HG02884 (cell line): ENCODE measurements around the gene MRTO4.
"Not testable (repeated sequence)": the region's sequence is repeated elsewhere in the genome, so short reads cannot be mapped to it uniquely, and the experiment has no call there.

Experiments
- ATAC-seq: cut with Tn5 transposase; IDR thresholded peaks from one replicate; pipeline ENCODE4 v1.9.1; 2021; ENCODE audit warnings: mild to moderate bottlenecking, moderate library complexity; ENCODE audit not compliant: unreplicated experiment

MRTO4 gene

GRCh38 chr1:19251305-19252196 is at the start of gene MRTO4, which contains the start of gene EMC1:
MRTO4 (plus strand) TSS chr1:19251805; CDS start chr1:19251836, 31 bp downstream.
EMC1 (minus strand) TSS chr1:19251524; CDS start chr1:19251509, 15 bp downstream.
- ATAC-seq, result peak; percentile 73

GRCh38 chr1:19202396-19202795 is 49.2 kb upstream of the MRTO4 start:
- ATAC-seq, result no peak

- ATAC-seq, result no peak
Observed at GRCh38 chr1:19203440-19203839, 48.2 kb upstream of the MRTO4 start.

- ATAC-seq, result no peak
Observed at GRCh38 chr1:19204446-19205266, 46.9 kb upstream of the MRTO4 start.

- no peak for ATAC-seq
Observed at GRCh38 chr1:19205403-19205802, 46.2 kb upstream of the MRTO4 start.

GRCh38 chr1:19205845-19206244 is 45.8 kb upstream of the MRTO4 start:
- no peak for ATAC-seq

GRCh38 chr1:19206947-19207346 is 44.7 kb upstream of the MRTO4 start:
- no peak for ATAC-seq

- no peak for ATAC-seq
Observed at GRCh38 chr1:19208710-19209438, 42.7 kb upstream of the MRTO4 start.

- ATAC-seq, result no peak
Observed at GRCh38 chr1:19209439-19209989, 42.1 kb upstream of the MRTO4 start.

- peak; percentile 75 for ATAC-seq
Observed at GRCh38 chr1:19209990-19210771, 41.4 kb upstream of the MRTO4 start, which contains the start of gene UBR4. UBR4 (minus strand) TSS chr1:19210266; CDS start chr1:19210248, 18 bp downstream.

GRCh38 chr1:19210772-19211549 is 40.6 kb upstream of the MRTO4 start:
- no peak for ATAC-seq

GRCh38 chr1:19212167-19212566 is 39.4 kb upstream of the MRTO4 start:
- no peak for ATAC-seq

GRCh38 chr1:19213580-19213979 is 38.0 kb upstream of the MRTO4 start:
- ATAC-seq, result no peak

GRCh38 chr1:19216585-19216984 is 35.0 kb upstream of the MRTO4 start:
- not testable (repeated sequence) for ATAC-seq

- no peak for ATAC-seq
Observed at GRCh38 chr1:19219451-19219850, 32.2 kb upstream of the MRTO4 start.

GRCh38 chr1:19220080-19220846 is 31.3 kb upstream of the MRTO4 start:
- no peak for ATAC-seq

- no peak for ATAC-seq
Observed at GRCh38 chr1:19220991-19221390, 30.6 kb upstream of the MRTO4 start.

GRCh38 chr1:19222573-19222972 is 29.0 kb upstream of the MRTO4 start:
- ATAC-seq, result no peak
